GM21619 (cell line): ENCODE results near the gene FGF10.

Source experiments
- ATAC-seq: cut with Tn5 transposase; IDR thresholded peaks from one replicate; pipeline ENCODE4 v1.9.1; 2021; ENCODE audit not compliant: unreplicated experiment

Gene FGF10

DNA sequence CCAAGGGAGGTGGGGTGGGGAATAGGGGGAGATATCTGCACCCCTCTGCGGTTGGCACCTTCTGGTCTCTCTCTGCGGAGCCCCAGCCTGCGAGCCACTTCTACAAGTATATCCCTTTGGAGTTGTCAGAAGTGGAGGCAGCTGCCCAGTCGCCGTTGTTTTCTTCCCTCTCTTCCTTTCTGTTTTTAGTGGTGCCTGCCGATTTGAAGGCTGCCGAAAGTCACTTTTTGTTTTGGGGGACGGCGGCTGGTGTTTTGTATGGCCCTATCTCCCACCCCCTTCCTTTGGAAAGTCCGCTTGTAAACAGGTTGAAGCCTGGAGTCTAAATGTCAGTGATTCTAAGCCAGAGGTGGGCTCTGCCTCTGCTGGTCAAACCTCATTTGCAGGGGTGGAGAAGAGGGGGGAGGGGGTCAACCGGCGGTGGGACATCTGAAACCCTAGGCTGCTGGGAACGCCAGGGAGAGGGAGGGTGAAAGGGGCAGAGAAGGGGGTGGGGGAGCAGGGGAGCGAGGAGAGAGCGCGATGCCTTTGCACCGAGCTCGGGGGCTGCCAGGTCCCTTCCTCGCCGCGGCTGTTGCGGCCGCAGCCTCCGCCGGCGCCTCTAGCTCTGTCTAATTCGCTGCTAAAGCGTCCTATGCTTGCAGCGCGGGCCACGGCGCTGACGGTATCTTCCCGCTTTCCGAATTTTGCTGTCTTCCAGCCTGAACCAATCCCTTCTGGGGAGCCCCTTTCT, at the start of gene FGF10:
Gene FGF10, minus strand, starts transcription at position 331 of the 733 bp plus-strand sequence. CDS start 738 bp downstream, outside the sequence.
- no peak for ATAC-seq

GRCh38 chr5:44426944-44427343, 37.7 kb upstream of the FGF10 start:
- no peak for ATAC-seq

GRCh38 chr5:44412286-44412685, 23.1 kb upstream of the FGF10 start:
- no peak for ATAC-seq

GRCh38 chr5:44402084-44402483, 12.9 kb upstream of the FGF10 start:
- ATAC-seq, result peak; percentile 73

DNA sequence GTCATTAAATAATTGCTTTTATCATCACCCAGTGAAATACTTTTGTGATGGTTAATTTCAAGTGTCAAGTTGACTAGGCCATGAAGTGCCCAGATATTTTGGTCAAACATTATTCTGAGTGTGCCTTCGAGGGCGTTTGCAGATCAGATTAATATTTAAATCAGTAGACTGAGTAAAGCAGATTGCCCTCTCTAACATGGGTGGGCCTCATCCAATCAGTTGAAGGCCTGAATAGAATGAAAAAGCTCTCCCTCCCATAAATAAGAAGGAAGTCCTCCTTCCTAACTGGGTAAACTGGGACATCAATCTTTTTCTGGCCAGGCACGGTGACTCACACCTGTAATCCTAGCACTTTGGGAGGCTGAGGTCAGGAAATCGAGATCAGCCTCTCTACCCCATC, 12.4 kb upstream of the FGF10 start:
- no peak for ATAC-seq

DNA sequence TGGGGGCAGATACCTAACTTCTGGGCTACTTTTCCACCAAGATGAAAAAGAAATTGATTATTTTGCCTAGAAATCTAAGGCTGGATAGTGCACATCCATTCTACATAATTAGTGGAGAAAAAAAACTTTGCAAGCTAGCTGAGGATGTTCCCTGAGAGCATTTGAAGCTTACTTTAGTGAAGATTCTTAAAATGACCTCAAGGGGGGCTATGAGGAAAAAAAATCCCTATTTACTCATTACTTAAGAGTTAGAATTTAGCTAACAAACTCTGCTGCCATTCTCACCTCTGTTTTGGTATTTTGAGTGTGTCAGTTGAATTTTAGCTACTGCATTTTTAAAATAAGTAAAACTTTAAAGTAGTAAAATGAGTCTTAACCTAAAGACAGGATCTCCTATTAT, 9.2 kb upstream of the FGF10 start:
- ATAC-seq, result no peak

GRCh38 chr5:44396312-44396711, 7.1 kb upstream of the FGF10 start:
- ATAC-seq, result no peak

DNA sequence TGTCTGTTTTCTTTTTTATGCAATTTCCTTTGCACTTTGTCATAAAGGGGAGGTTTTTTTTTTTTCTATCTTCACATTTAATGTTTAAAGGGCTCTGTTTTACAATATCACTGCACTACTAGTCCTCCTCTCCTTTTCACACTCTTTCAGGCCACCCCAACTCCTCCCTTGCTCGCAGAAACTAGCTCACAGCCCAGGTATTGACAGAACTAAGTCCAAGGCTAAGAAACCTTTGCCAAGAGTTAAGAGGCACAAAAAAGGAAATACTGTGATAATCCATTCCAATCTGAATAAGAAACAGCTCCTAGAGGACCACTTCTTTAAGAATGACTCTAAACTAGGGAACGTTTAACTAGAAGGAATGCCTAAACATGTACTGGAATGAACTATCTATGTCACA, 1.1 kb upstream of the FGF10 start:
- ATAC-seq, result no peak

GRCh38 chr5:44389823-44390143, 563 bp upstream of the FGF10 start:
- no peak for ATAC-seq

DNA sequence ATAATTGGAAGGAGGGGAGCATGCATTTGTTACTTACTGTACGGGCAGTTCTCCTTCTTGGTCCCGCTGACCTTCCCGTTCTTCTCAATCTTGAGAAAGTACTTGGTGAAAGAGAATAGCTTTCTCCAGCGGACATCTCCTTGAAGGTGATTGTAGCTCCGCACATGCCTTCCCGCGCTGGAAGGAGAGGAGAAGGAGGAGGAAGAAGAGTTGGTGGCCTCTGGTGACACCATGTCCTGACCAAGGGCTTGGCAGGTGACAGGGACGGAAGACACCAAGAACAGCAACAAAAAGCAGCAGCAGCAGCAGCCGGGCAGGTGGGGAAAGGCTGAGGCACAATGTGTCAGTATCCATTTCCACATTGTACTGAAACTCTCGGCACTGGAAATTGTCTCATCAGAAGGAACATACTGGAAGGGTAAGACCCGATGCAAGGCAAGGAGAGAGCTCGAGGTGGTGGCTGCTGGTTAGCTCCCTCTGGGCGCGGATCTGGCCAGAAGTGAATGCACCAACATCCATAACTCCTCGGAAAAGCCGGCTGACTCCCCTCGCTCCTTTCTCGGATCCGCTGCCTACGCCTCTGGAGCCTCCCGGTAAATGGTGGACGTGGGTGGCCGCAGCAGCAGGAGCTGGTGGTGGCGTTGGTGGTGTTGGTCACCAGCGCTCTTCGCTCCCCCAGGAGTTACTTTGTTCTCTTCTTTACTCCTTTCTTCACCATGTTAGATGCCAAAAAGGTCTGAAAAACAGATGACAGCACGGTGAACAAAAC, 715 bp downstream of the FGF10 start:
- no peak for ATAC-seq

DNA sequence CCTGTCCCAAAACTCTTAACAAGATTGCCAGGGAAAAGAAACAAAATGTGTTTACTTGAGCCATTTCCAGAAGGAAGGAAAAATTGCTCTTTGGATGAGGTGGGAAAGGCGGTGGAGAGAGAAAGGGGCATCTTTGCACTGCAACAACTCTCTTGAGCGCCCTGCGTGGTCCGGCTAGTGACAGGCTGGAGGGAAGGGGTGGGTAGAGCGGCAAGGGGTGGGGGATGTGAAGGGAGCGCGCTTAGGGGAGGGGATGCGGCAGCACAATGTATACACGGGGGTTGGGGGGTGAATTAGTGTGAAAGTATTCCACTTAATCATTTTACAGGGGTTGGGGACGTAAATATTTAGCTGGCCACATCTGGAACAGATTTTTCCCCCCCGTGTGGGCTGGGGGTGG, 1.3 kb downstream of the FGF10 start:
- no peak for ATAC-seq

DNA sequence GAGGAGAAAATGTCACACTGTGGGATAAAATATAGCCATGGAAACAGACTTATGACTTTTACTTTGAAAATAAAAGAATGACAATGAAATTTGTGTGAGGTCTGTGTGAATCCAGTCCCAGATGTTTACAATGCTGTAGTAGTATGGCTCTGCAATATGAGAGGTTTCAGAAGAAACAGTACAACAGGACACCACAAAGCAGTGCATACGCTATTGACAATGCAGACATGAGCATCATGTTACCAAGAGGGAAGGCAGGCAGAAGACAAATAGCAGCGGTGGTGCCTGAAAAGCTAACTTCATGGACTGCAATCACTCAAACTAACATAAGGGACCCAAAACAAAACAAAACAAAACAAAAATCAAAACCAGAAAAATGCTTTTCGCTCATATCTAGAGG, 1.8 kb downstream of the FGF10 start:
- no peak for ATAC-seq

DNA sequence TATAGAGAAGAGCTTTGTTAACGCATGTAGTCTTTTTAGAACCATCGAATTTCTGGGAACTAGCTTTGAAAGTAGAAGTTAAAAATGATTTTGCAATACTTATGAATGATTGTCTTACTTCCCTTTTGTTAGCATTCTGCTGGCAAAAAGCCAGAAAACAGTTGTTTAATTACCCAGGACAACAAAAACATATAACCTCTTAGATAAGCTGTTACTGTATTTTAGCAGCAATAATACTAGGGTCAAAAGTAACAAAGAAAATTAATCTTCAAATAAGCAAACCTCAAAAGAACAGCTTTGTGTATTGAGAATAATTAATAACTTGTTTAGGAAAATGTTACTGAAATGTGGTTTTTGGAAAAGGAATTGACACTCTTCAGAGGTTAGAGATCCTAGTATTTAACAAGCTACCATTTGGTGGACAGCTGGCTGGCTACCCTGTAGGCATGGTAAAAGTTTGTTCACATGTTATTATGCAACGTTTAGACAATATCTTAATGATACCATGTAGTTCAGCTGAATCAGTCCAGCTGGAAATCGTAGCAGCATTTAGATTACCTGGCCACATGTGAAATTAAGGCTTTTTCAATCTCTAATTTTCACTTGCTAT, 3.8 kb downstream of the FGF10 start:
- ATAC-seq, result no peak

- no peak for ATAC-seq
Observed at GRCh38 chr5:44384816-44385215, 4.4 kb downstream of the FGF10 start.

DNA sequence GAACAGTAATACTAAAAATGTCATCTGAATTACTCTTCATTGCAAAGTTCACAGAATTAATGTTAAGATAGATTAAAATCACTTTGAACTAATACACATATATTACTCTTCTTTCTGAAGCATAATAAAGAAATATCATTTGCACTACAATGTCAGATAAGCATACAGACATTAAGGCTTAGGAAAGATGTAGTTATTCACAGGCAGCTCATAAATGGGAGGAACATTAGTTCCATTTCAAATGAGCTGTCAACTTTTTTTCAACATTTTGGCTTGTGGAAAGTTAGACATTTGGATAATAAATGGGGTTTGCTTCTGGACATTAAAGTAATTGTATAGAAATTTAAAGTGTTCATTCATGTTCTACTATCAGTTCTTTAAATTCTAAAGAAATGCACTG, 6.3 kb downstream of the FGF10 start:
- no peak for ATAC-seq

DNA sequence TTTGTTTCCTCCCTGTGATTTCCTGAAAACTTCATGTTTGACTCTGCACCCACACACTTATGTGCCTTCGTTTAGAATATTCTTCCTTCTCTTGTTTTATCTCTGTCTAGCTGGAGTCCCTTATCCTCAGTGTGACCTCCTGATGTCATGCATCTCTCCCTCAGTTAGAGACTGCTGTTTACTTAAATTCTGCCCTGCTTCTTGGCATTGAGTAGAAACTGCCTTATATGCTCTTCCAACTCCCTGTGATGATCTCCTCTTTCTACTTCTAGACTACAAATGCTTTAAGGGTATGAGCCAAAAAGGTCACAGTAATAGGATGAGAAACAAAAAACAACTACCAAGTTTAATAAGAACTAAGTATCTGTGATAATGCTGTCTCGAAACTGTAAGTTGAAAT, 12.2 kb downstream of the FGF10 start:
- ATAC-seq, result no peak

- no peak for ATAC-seq
Observed at GRCh38 chr5:44372028-44372427, 17.2 kb downstream of the FGF10 start.

GRCh38 chr5:44367203-44367602, 22.0 kb downstream of the FGF10 start:
- ATAC-seq, result no peak

DNA sequence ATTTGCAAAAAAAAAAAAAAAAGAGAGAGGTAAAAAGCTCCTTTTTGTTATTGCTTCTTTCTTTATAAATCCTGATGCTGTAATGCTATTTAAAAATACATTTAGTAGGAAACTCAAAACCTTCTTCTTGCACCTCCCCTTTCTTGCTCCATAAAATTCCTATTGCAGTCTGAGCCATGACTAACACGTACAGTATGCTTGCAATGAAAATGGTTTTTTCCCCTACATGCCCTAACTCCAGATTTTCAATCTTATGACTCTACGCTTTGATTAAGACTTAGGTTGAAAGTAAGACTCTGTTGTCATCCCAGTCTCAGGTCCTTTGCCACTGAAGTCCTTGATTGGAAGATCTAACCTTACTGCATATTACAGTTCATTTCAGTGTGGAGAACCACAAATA, 23.9 kb downstream of the FGF10 start:
- no peak for ATAC-seq

DNA sequence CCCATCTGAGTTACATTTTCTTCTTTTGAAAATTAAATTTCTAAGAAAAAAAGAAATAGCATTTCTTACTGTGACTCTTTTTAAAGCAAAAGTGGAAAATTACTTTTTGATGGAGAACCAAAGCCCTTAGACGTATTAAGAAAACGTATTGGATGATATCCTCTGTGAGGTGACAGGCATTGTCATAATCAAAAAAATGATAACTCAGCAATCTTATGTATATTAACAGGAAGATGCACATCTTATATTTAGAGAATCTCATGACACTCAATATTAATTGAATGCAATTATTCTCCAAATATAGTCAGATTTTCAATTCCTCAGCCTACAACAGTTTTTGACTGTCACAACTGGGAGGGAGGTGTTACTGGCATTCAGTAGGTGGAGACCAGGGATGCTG, 25.1 kb downstream of the FGF10 start:
- no peak for ATAC-seq

- ATAC-seq, result no peak
Observed at GRCh38 chr5:44361342-44362001, 27.7 kb downstream of the FGF10 start.

GRCh38 chr5:44360919-44361318, 28.3 kb downstream of the FGF10 start:
- ATAC-seq, result no peak
